ENCODE data around the gene EVL. TPM values are rescaled to one million over a fixed set of nuclear protein-coding genes. Genes with fewer than 3 reads are reported as not detected.

Gene EVL
- total and polyA plus RNA-seq, 10 of the 15 experiments (the other 5 are each of a cell fraction or from before 2014, with no cell fraction given), result 11.9 to 341 (median 89.8) TPM

DNA sequence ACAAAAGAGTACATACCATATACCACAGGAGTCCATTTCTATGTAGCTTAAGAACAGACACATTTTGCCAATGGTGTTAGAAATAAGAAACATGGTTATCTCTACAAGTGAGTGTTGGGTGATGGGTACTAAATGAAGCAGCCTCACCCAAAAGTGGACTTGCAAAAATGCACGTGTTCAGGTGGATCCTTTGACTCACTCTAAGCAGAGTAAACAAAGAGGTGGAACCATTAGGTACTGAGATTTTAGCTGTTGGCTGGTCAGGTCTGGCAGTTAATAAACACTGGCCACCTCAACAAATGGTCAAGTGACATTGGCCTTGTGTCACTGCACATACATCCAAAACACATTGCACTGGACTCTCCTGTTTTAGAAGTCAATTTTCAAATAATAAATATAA lies 27.6 kb downstream of the EVL start:
- ChIA-PET SMC1A (ENCODE audit: uncharacterized antibody, unreplicated experiment) (interaction anchor here (0.6 to 1.5 kb wide), 4 partner anchors 12 to 35 kb away, joined by 3 read pairs; no protein-coding TSS in a partner anchor), POLR2A (interaction anchor here (0.6 kb wide), 1 partner anchor 9 kb away, joined by 4 read pairs; no protein-coding TSS in a partner anchor), CTCF (no interaction called here), RAD21 (ENCODE audit: unreplicated experiment) (no interaction called here)
- Histone ChIP-seq H3K9ac (ENCODE audit: control insufficient read depth, insufficient read depth, low read length) (no peak overlapping the region), H3K27me3 (replicated peaks in 1 of 2; ENCODE audit: control insufficient read depth in 2 of 2, insufficient read depth in 2 of 2, low read length in 1 of 2) (no peaks in the 10 kb centered on the region), H2AFZ (ENCODE audit: control insufficient read depth, low read depth, low read length) (no peak overlapping the region), H3K4me3 (no peak overlapping the region), H3K79me2 (ENCODE audit: control insufficient read depth, insufficient read depth, low read length) (no peaks in the 10 kb centered on the region; the same call in 1 of the 2 replicates), H3K36me3 (ENCODE audit: control insufficient read depth in 2 of 2, insufficient read depth in 2 of 2, low read length in 1 of 2) (peaks cover 19 to 44% of the 10 kb centered on the region in 2 experiments; a peak in 3 of 4 replicates), H4K20me1 (ENCODE audit: control insufficient read depth, insufficient read depth) (no peaks in the 10 kb centered on the region), H3K9me3 (replicated peaks; ENCODE audit: control insufficient read depth, insufficient read depth, low read length) (no peaks in the 10 kb centered on the region), H3K27ac (ENCODE audit: control insufficient read depth, insufficient read depth) (no peak overlapping the region), H3K4me1 (ENCODE audit: control insufficient read depth, insufficient read depth, low read length) (no peaks in the 10 kb centered on the region), H3K4me2 (ENCODE audit: control insufficient read depth, insufficient read depth) (no peak overlapping the region)
- ATAC-seq (no peak), FAIRE-seq (no peak), DNase-seq (ENCODE audit: low read depth, low spot score) (no peak)
- TF ChIP-seq GATAD2B (conservative IDR thresholded peaks at IDR 0.05; ENCODE audit: low read depth) (no peak), SPI1 (IDR thresholded peaks at IDR 0.05; ENCODE audit: borderline replicate concordance, insufficient read depth, low read depth, low read length) (no peak)
- TF ChIP-seq, protein P1, sequence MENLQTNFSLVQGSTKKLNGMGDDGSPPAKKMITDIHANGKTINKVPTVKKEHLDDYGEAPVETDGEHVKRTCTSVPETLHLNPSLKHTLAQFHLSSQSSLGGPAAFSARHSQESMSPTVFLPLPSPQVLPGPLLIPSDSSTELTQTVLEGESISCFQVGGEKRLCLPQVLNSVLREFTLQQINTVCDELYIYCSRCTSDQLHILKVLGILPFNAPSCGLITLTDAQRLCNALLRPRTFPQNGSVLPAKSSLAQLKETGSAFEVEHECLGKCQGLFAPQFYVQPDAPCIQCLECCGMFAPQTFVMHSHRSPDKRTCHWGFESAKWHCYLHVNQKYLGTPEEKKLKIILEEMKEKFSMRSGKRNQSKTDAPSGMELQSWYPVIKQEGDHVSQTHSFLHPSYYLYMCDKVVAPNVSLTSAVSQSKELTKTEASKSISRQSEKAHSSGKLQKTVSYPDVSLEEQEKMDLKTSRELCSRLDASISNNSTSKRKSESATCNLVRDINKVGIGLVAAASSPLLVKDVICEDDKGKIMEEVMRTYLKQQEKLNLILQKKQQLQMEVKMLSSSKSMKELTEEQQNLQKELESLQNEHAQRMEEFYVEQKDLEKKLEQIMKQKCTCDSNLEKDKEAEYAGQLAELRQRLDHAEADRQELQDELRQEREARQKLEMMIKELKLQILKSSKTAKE (IDR thresholded peaks at IDR 0.05; ENCODE audit: low read depth, poor library complexity, severe bottlenecking), result no peak
- in situ Hi-C loops (cut with MboI), result no loop called here
- BruUV-seq (replicated peaks), result no TSS peak
- intact Hi-C loops (cut with micrococcal nuclease; ENCODE audit: unreplicated experiment), result no loop called here
- WGBS (ENCODE audit: insufficient coverage, insufficient replicate concordance, low lambda C conversion rate, missing lambda C conversion rate), result 53% methylated on average over 1 of the region's 1 CpG

DNA sequence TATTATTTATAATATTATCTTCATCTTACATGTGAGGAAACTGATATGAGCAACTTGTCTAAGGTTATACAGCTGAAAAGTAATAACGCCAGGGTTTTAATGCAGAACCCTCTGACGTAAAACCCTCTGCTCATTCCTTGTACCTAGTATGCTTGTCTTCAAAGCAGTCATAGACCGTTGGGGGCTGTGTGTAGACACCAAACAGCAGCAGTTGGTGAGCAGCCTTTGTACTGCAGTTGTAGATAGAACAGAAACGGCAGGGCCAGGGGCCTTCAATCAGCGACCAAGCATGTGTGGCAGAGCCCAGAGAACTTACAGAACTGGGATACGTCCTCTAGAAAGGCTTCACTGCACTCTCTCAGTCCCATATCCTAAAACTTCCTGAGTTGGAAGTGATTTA lies 28.1 kb downstream of the EVL start:
- CTCF ChIA-PET, result interaction anchor here (1.1 to 1.7 kb wide), 2 partner anchors 15 to 62 kb away, joined by 3 to 4 read pairs; no protein-coding TSS in a partner anchor
- TF ChIP-seq, protein P2, sequence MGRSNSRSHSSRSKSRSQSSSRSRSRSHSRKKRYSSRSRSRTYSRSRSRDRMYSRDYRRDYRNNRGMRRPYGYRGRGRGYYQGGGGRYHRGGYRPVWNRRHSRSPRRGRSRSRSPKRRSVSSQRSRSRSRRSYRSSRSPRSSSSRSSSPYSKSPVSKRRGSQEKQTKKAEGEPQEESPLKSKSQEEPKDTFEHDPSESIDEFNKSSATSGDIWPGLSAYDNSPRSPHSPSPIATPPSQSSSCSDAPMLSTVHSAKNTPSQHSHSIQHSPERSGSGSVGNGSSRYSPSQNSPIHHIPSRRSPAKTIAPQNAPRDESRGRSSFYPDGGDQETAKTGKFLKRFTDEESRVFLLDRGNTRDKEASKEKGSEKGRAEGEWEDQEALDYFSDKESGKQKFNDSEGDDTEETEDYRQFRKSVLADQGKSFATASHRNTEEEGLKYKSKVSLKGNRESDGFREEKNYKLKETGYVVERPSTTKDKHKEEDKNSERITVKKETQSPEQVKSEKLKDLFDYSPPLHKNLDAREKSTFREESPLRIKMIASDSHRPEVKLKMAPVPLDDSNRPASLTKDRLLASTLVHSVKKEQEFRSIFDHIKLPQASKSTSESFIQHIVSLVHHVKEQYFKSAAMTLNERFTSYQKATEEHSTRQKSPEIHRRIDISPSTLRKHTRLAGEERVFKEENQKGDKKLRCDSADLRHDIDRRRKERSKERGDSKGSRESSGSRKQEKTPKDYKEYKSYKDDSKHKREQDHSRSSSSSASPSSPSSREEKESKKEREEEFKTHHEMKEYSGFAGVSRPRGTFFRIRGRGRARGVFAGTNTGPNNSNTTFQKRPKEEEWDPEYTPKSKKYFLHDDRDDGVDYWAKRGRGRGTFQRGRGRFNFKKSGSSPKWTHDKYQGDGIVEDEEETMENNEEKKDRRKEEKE (IDR thresholded peaks at IDR 0.05), result no peak
- TF ChIP-seq WRNIP1 (IDR thresholded peaks at IDR 0.05; ENCODE audit: borderline replicate concordance, low read depth, low read length) (no peak), SMAD5 (IDR thresholded peaks at IDR 0.05; ENCODE audit: low read depth) (no peak), ASH2L (IDR thresholded peaks at IDR 0.05; ENCODE audit: borderline replicate concordance, low read depth) (no peak), HDAC2 (IDR thresholded peaks at IDR 0.05) (no peak)
- in situ Hi-C loops (cut with MboI), result no loop called here
- no TSS peak for BruUV-seq (replicated peaks)
- SMC1A ChIA-PET (ENCODE audit: uncharacterized antibody, unreplicated experiment), result interaction anchor here (0.8 to 1.5 kb wide), 5 partner anchors 11 to 36 kb away, joined by 3 read pairs; no protein-coding TSS in a partner anchor
- WGBS (ENCODE audit: insufficient coverage, insufficient replicate concordance, low lambda C conversion rate, missing lambda C conversion rate), result 97% methylated on average over 6 of the region's 6 CpGs
- Histone ChIP-seq H2AFZ (ENCODE audit: control insufficient read depth, low read depth, low read length) (no peak overlapping the region), H3K9ac (ENCODE audit: control insufficient read depth, insufficient read depth, low read length) (no peak overlapping the region), H4K20me1 (ENCODE audit: control insufficient read depth, insufficient read depth) (no peaks in the 10 kb centered on the region), H3K27ac (ENCODE audit: control insufficient read depth, insufficient read depth) (no peak overlapping the region), H3K79me2 (ENCODE audit: control insufficient read depth, insufficient read depth, low read length) (no peaks in the 10 kb centered on the region; the same call in 1 of the 2 replicates), H3K27me3 (replicated peaks in 1 of 2; ENCODE audit: control insufficient read depth in 2 of 2, insufficient read depth in 2 of 2, low read length in 1 of 2) (no peaks in the 10 kb centered on the region), H3K4me1 (ENCODE audit: control insufficient read depth, insufficient read depth, low read length) (no peaks in the 10 kb centered on the region), H3K36me3 (ENCODE audit: control insufficient read depth in 2 of 2, insufficient read depth in 2 of 2, low read length in 1 of 2) (peaks cover 19 to 45% of the 10 kb centered on the region in 2 experiments; a peak in 3 of 4 replicates), H3K9me3 (replicated peaks; ENCODE audit: control insufficient read depth, insufficient read depth, low read length) (no peaks in the 10 kb centered on the region), H3K4me3 (no peak overlapping the region), H3K4me2 (ENCODE audit: control insufficient read depth, insufficient read depth) (no peak overlapping the region)
- ATAC-seq, result no peak
- intact Hi-C loops (cut with micrococcal nuclease; ENCODE audit: unreplicated experiment), result no loop called here
- POLR2A ChIA-PET, result interaction anchor here (0.6 kb wide), 1 partner anchor 10 kb away, joined by 4 read pairs; no protein-coding TSS in a partner anchor
- RAD21 ChIA-PET (ENCODE audit: unreplicated experiment), result no interaction called here
- no peak for FAIRE-seq
- no peak for DNase-seq (ENCODE audit: low read depth, low spot score)

Data from GM12878 (cell line).